CD4-positive, alpha-beta T cell (primary cell): ENCODE data around the gene NT5C1B. TPM values are rescaled to one million over a fixed set of nuclear protein-coding genes. Genes with fewer than 3 reads are reported as not detected.

ENCODE experiments used
- ATAC-seq: fragments of 200-7000 bp; cut with Tn5 transposase; one replicate; pipeline ENCODE4 v1.10.0; 2022; ENCODE audit warnings: mild to moderate bottlenecking; ENCODE audit not compliant: poor library complexity
- CTCF ChIA-PET: fragments of 350-600 bp; sonication (Branson Sonifier 250); formaldehyde crosslinking; loops from one replicate; lab custom pipeline; 2021; ENCODE audit warnings: antibody characterized with exemption, inconsistent platforms; lab: Charles Lee
- POLR2A ChIA-PET: fragments of 350-600 bp; sonication (Branson Sonifier 250); formaldehyde crosslinking; loops from one replicate; lab custom pipeline; 2021; ENCODE audit warnings: antibody characterized with exemption, inconsistent platforms; lab: Charles Lee
- DNase-seq, 14 experiments: peaks; one replicate each; pipeline ENCODE4 v3.0.0-alpha.2; 2013 to 2020; ENCODE audit warnings: mixed read lengths in 2 of 14
- H3K27ac ChIP-seq, 2 donors: one replicate each; pipeline versions ENCODE4 v1.5.1 to v1.7.0; 2013; ENCODE audit warnings: low read length in 2 of 2, low read depth in 1 of 2, mild to moderate bottlenecking in 1 of 2
- H3K27me3 ChIP-seq, 2 experiments: 1 replicate in 1 of 2; 2 replicates in 1 of 2; pipeline versions ENCODE4 v1.6.1 to v1.7.0; 2013; ENCODE audit warnings: low read length in 2 of 2, control low read depth in 1 of 2, mild to moderate bottlenecking in 1 of 2, moderate library complexity in 1 of 2; ENCODE audit not compliant: insufficient read depth in 2 of 2, control insufficient read depth in 1 of 2
- H3K36me3 ChIP-seq: one replicate; pipeline ENCODE4 v1.6.1; 2013; ENCODE audit warnings: low read length, control low read depth; ENCODE audit not compliant: insufficient read depth
- H3K4me1 ChIP-seq: one replicate; pipeline ENCODE4 v1.6.1; 2013; ENCODE audit warnings: low read length, control low read depth; ENCODE audit not compliant: insufficient read depth
- H3K4me3 ChIP-seq: one replicate; pipeline ENCODE4 v1.5.1; 2013; ENCODE audit warnings: mild to moderate bottlenecking, low read length, moderate library complexity
- H3K9me3 ChIP-seq, 2 experiments: 1 replicate in 1 of 2; 2 replicates in 1 of 2; pipeline versions ENCODE4 v1.6.1 to v1.7.0; 2013; ENCODE audit warnings: low read length in 2 of 2, mild to moderate bottlenecking in 2 of 2, control low read depth in 1 of 2, moderate library complexity in 1 of 2; ENCODE audit not compliant: control insufficient read depth in 1 of 2, insufficient read depth in 1 of 2
- H3K27ac Mint-ChIP-seq: one replicate; pipeline ENCODE4 v1.8.0; 2020; ENCODE audit warnings: mixed read lengths
- H3K27me3 Mint-ChIP-seq: one replicate; pipeline ENCODE4 v1.8.0; 2021; ENCODE audit warnings: mixed read lengths
- H3K36me3 Mint-ChIP-seq: one replicate; pipeline ENCODE4 v1.8.0; 2021; ENCODE audit warnings: low read depth, mixed read lengths
- H3K4me1 Mint-ChIP-seq: one replicate; pipeline ENCODE4 v1.8.0; 2021; ENCODE audit warnings: low read depth, mixed read lengths
- H3K4me3 Mint-ChIP-seq: one replicate; pipeline ENCODE4 v1.8.0; 2020; ENCODE audit warnings: mild to moderate bottlenecking, mixed read lengths
- H3K9me3 Mint-ChIP-seq: one replicate; pipeline ENCODE4 v1.8.0; 2020; ENCODE audit warnings: mixed read lengths
- intact Hi-C, 2 experiments: fragments of 100-400 bp; cut with DNase I in 1 of 2; cut with micrococcal nuclease in 1 of 2; formaldehyde crosslinking; loops; one replicate each; pipeline versions ENCODE4 v1.15.1 to v1.9.0; 2023 to 2025; cut with DNase I, micrococcal nuclease
- total RNA-seq, 174 experiments: library from RNA in 2 of 174; stranded (reverse) in 2 of 174; gene quantifications; one replicate each; pipeline ENCODE4 v1.2.3 and lab custom pipeline; 2021 to 2026
- TF ChIP-seq, protein P1 (sequence below): fragments of 200-600 bp; IDR thresholded peaks from one replicate; pipeline ENCODE4 v1.8.0; 2022; ENCODE audit warnings: antibody characterized with exemption, mild to moderate bottlenecking

NT5C1B gene
- total RNA-seq, 2 experiments from 2014 or later: not detected

DNA sequence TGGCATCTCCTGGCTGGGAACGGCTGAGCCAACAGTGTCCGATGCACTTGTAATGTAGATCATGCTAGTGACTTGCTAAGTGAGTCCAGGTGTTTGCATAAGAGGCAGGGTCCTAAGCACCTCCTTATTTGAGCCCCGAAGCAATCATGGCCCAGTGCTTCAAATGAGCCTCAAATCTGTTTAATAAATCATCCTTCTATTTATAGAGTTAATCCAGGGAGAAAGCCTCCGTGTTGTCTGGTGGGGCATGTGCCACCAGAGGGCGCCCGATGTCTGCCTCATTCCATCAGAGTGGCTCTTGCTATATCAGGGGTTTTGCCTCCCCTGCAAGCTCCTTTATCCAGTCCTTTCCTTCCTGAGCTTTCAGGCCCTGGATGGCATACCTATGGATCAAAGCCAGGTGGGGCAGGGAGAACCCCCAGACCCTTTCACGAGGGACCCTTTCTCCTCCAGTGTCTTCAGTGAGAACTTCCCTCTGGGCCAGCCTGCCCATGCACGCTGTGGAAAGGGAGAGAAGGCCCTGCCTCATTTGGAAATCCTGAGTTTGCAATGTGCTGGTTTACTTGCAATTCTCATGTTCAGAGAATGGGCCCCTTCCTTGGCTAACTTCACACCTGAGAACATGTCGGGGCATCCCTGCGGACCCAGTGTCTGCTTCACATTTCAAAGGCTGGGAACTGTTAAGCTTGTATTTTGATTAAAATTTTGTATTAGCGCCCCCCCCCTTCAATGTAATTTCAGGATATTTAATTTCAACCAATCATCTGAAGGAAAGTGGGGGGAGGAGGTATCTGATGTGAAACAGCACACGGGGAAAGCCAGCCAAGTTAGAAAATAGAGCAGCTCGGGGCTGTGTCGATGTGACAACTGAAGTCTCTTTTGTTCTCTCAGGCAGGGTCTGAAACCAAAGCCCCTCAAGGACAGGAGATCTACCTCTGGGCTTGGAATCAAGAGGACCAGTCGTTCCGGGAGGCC is 68.6 kb downstream of the NT5C1B start:
- no peaks in the 10 kb centered on the region for H3K36me3 ChIP-seq
- Mint-ChIP-seq H3K4me1 (no peaks in the 10 kb centered on the region), H3K27me3 (peaks cover 40% of the 10 kb centered on the region), H3K9me3 (no peaks in the 10 kb centered on the region), H3K27ac (no peak overlapping the region), H3K36me3 (no peaks in the 10 kb centered on the region), H3K4me3 (no peak overlapping the region)
- H3K27ac ChIP-seq: no peak overlapping the region
- POLR2A ChIA-PET: interaction anchor here (1.6 kb wide), 1 partner anchor 39 kb away, joined by 4 read pairs; the partner anchor contains the start of gene RDH14
- H3K9me3 ChIP-seq: no peaks in the 10 kb centered on the region
- H3K27me3 ChIP-seq: peaks cover 0 to 5% of the 10 kb centered on the region in 2 experiments
- no peaks in the 10 kb centered on the region for H3K4me1 ChIP-seq
- H3K4me3 ChIP-seq: no peak overlapping the region
- CTCF ChIA-PET: interaction anchor here (0.6 to 2.4 kb wide), 4 partner anchors 11 to 1348 kb away, joined by 3 to 10 read pairs (median 3); no protein-coding TSS in a partner anchor
- intact Hi-C loops: loop anchor here (1.0 to 10.0 kb wide), 6 partner anchors 224 to 1578 kb away; no protein-coding TSS in a partner anchor
- TF ChIP-seq, protein P1, sequence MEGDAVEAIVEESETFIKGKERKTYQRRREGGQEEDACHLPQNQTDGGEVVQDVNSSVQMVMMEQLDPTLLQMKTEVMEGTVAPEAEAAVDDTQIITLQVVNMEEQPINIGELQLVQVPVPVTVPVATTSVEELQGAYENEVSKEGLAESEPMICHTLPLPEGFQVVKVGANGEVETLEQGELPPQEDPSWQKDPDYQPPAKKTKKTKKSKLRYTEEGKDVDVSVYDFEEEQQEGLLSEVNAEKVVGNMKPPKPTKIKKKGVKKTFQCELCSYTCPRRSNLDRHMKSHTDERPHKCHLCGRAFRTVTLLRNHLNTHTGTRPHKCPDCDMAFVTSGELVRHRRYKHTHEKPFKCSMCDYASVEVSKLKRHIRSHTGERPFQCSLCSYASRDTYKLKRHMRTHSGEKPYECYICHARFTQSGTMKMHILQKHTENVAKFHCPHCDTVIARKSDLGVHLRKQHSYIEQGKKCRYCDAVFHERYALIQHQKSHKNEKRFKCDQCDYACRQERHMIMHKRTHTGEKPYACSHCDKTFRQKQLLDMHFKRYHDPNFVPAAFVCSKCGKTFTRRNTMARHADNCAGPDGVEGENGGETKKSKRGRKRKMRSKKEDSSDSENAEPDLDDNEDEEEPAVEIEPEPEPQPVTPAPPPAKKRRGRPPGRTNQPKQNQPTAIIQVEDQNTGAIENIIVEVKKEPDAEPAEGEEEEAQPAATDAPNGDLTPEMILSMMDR: peak; percentile 88
- ATAC-seq: peak; percentile 68
- DNase-seq: peak; percentile 57 to 81 (median 70)

DNA sequence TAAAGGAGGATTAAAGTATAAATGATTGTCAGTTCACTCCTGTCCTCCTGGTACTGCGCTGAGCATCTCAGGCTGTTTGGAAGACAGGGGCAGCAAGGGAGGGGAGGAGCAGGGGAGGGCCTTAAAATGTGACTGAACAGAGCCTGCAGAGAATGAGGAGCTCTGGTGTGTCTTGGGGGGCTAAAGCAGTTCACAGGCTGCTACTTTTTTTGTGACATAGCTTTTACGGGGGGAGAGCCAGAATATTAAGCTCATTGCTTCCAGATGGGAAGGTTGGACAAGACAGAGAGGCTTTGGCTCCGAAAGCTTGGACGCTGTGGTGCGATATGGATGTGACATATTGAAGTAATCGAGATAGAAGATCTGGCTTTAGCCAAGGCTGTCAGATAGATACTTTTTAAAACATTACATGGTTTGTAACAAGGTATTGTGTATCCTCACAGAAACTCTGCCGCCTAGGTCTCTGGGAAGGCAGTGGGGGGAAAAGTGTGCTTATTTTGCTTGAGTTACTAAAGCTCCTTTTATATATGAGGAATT is 69.4 kb downstream of the NT5C1B start:
- H3K4me1 Mint-ChIP-seq: no peaks in the 10 kb centered on the region
- Histone ChIP-seq H3K4me3 (no peak overlapping the region), H3K27me3 (peaks cover 0 to 5% of the 10 kb centered on the region in 2 experiments), H3K27ac (no peak overlapping the region), H3K9me3 (no peaks in the 10 kb centered on the region), H3K36me3 (no peaks in the 10 kb centered on the region), H3K4me1 (no peaks in the 10 kb centered on the region)
- no peaks in the 10 kb centered on the region for H3K9me3 Mint-ChIP-seq
- intact Hi-C loops: loop anchor here (1.0 to 10.0 kb wide), 6 partner anchors 225 to 1578 kb away; no protein-coding TSS in a partner anchor
- CTCF ChIA-PET: interaction anchor here (0.6 to 2.4 kb wide), 3 partner anchors 10 to 1343 kb away, joined by 3 to 10 read pairs (median 3); no protein-coding TSS in a partner anchor
- TF ChIP-seq, protein P1: no peak
- peaks cover 46% of the 10 kb centered on the region for H3K27me3 Mint-ChIP-seq
- no peaks in the 10 kb centered on the region for H3K36me3 Mint-ChIP-seq
- ATAC-seq (no peak), DNase-seq (no peak)
- H3K27ac Mint-ChIP-seq: no peak overlapping the region
- POLR2A ChIA-PET: interaction anchor here (1.6 kb wide), 1 partner anchor 40 kb away, joined by 4 read pairs; the partner anchor contains the start of gene RDH14
- no peak overlapping the region for H3K4me3 Mint-ChIP-seq
